Breast epithelium (tissue), 4 donors: ENCODE data around the gene MAP3K3. TPM values are rescaled to one million over a fixed set of nuclear protein-coding genes. Genes with fewer than 3 reads are reported as not detected.
A peak's percentile ranks its signal among the peaks of the same experiment; 100 is the strongest.

Source experiments
- DNase-seq, 2 donors: peaks; one replicate each; pipeline ENCODE4 v3.0.0-alpha.2; 2019; ENCODE audit warnings: low spot score in 2 of 2
- H3K27ac ChIP-seq, 2 donors: fragments of 200-600 bp; sonication (generic) in 1 of 2; one replicate each; pipeline ENCODE4 v1.5.1; 2016 to 2019; ENCODE audit warnings: mild to moderate bottlenecking in 1 of 2
- H3K27me3 ChIP-seq, 2 donors: fragments of 200-600 bp; sonication (generic) in 1 of 2; one replicate each; pipeline versions ENCODE4 v1.5.1 to v1.6.0; 2017 to 2019; ENCODE audit warnings: control low read depth in 1 of 2, mild to moderate bottlenecking in 1 of 2
- H3K36me3 ChIP-seq: fragments of 200-600 bp; one replicate; pipeline ENCODE4 v1.5.1; 2019
- H3K4me1 ChIP-seq, 2 donors: fragments of 200-600 bp; sonication (generic); one replicate each; pipeline ENCODE4 v1.5.1; 2016 to 2019; ENCODE audit warnings: control low read depth in 1 of 2
- H3K4me3 ChIP-seq, 3 donors: fragments of 200-600 bp; sonication (generic); 1 replicate in 2 of 3; 2 replicates in 1 of 3; pipeline ENCODE4 v1.5.1; 2016 to 2019; ENCODE audit warnings: mild to moderate bottlenecking in 3 of 3, moderate library complexity in 2 of 3
- H3K9me3 ChIP-seq, 2 donors: fragments of 200-600 bp; sonication (generic) in 1 of 2; one replicate each; pipeline ENCODE4 v1.5.1; 2016 to 2019; ENCODE audit warnings: control low read depth in 1 of 2
- POLR2A ChIP-seq: fragments of 450-650 bp; IDR thresholded peaks from one replicate; pipeline ENCODE4 v1.6.1; 2016; ENCODE audit warnings: antibody characterized with exemption, mild to moderate bottlenecking, moderate library complexity
- POLR2AphosphoS5 ChIP-seq, 3 donors: sonication (generic); formaldehyde crosslinking; IDR thresholded peaks; one replicate each; pipeline ENCODE4 v1.6.1; 2017; ENCODE audit warnings: antibody characterized with exemption in 3 of 3
- intact Hi-C: fragments of 100-400 bp; cut with DNase I; formaldehyde crosslinking; loops from one replicate; pipeline ENCODE4 v1.15.1; 2023; ENCODE audit warnings: low total_unique reads
- total RNA-seq, 3 donors: library from RNA; depleted of rRNA; stranded (reverse); fragments of >200 nt; gene quantifications; one replicate each; pipeline ENCODE4 v1.1.0, GENCODE V29; 2016
- TF ChIP-seq, protein P1 (sequence below), 3 donors: fragments of 450-650 bp; IDR thresholded peaks; one replicate each; pipeline ENCODE4 v1.5.1; 2016 to 2017; ENCODE audit warnings: antibody characterized with exemption in 3 of 3, mild to moderate bottlenecking in 3 of 3, moderate library complexity in 3 of 3

Gene MAP3K3
- total RNA-seq, 3 donors from 2014 or later = 44.9 to 60.0 (median 47.9) TPM

- intact Hi-C loops = no loop called here
- TF ChIP-seq POLR2AphosphoS5 (IDR thresholded peaks at IDR 0.05) (no peak), POLR2A (no peak)
- TF ChIP-seq, protein P1, sequence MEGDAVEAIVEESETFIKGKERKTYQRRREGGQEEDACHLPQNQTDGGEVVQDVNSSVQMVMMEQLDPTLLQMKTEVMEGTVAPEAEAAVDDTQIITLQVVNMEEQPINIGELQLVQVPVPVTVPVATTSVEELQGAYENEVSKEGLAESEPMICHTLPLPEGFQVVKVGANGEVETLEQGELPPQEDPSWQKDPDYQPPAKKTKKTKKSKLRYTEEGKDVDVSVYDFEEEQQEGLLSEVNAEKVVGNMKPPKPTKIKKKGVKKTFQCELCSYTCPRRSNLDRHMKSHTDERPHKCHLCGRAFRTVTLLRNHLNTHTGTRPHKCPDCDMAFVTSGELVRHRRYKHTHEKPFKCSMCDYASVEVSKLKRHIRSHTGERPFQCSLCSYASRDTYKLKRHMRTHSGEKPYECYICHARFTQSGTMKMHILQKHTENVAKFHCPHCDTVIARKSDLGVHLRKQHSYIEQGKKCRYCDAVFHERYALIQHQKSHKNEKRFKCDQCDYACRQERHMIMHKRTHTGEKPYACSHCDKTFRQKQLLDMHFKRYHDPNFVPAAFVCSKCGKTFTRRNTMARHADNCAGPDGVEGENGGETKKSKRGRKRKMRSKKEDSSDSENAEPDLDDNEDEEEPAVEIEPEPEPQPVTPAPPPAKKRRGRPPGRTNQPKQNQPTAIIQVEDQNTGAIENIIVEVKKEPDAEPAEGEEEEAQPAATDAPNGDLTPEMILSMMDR (IDR thresholded peaks at IDR 0.05) = no peak
- Histone ChIP-seq H3K4me3 (no peak overlapping the region), H3K27ac (no peak overlapping the region), H3K9me3 (no peaks in the 10 kb centered on the region), H3K27me3 (no peaks in the 10 kb centered on the region), H3K36me3 (no peaks in the 10 kb centered on the region), H3K4me1 (peaks cover 0 to 17% of the 10 kb centered on the region in 2 donors)
- no peak for DNase-seq
Observed at GRCh38 chr17:63672856-63673255, 50.6 kb downstream of the MAP3K3 start.

GRCh38 chr17:63675231-63675606 is 53.0 kb downstream of the MAP3K3 start:
- DNase-seq = no peak
- Histone ChIP-seq H3K36me3 (no peaks in the 10 kb centered on the region), H3K4me1 (peaks cover 0 to 17% of the 10 kb centered on the region in 2 donors), H3K4me3 (peak overlapping the region in 2 of 3 donors; percentile 3 to 17), H3K27ac (peak overlapping the region; percentile 70 to 81), H3K27me3 (no peaks in the 10 kb centered on the region), H3K9me3 (no peaks in the 10 kb centered on the region)
- intact Hi-C loops = no loop called here
- no peak for TF ChIP-seq POLR2AphosphoS5 (IDR thresholded peaks at IDR 0.05)
- TF ChIP-seq, protein P1 (IDR thresholded peaks at IDR 0.05) = no peak
- TF ChIP-seq POLR2A = no peak

- peak; percentile 69 to 80 for DNase-seq
- Histone ChIP-seq H3K4me1 (peaks cover 0 to 17% of the 10 kb centered on the region in 2 donors), H3K9me3 (no peaks in the 10 kb centered on the region), H3K27me3 (no peaks in the 10 kb centered on the region), H3K36me3 (no peaks in the 10 kb centered on the region), H3K4me3 (peak overlapping the region in 2 of 3 donors; percentile 3 to 17), H3K27ac (peak overlapping the region; percentile 70 to 81)
- TF ChIP-seq POLR2A (no peak), POLR2AphosphoS5 (IDR thresholded peaks at IDR 0.05) (peak in 2 of 3 donors; percentile 65 to 76)
- TF ChIP-seq, protein P1 (IDR thresholded peaks at IDR 0.05) = no peak
- intact Hi-C loops = no loop called here
Observed at GRCh38 chr17:63675607-63676546, 53.7 kb downstream of the MAP3K3 start.

DNA sequence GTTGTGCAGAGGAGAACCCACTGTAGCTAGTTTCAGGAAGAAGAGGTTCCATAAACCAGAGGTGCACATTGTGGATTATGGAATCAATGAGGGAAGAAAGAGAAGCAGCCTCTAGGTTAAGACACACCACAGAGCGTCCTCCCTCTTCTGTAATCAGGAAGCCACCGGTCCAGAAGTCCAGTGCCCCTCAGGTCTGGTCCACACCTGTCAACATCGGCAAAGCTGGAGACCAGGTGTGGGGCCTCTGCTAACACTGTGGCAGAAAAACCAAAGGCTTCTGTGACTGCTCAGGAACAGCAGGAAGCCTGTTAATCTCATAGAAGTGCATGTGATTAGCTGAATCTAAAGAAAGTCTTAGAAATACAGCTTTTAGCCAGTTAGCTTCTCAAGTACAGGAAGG is 54.4 kb downstream of the MAP3K3 start:
- intact Hi-C loops = no loop called here
- H3K4me1 ChIP-seq = peaks cover 0 to 17% of the 10 kb centered on the region in 2 donors

More for the DNA sequence above, 54.4 kb downstream of the MAP3K3 start:
- DNase-seq = no peak
- Histone ChIP-seq H3K27ac (peak overlapping the region in 1 of 2 donors; percentile 70), H3K9me3 (no peaks in the 10 kb centered on the region), H3K4me3 (no peak overlapping the region), H3K27me3 (no peaks in the 10 kb centered on the region), H3K36me3 (no peaks in the 10 kb centered on the region)
- TF ChIP-seq, protein P1 (IDR thresholded peaks at IDR 0.05) = no peak
- TF ChIP-seq POLR2AphosphoS5 (IDR thresholded peaks at IDR 0.05) (no peak), POLR2A (no peak)
